Nephron progenitor cell (in vitro differentiated cells): Measurements from ENCODE around the gene CAPN14.
A peak's percentile ranks its signal among the peaks of the same experiment; 100 is the strongest.

Experiments used
- DNase-seq: peaks from one replicate; pipeline ENCODE4 v3.0.0; 2021
- H3K27ac Mint-ChIP-seq: 2 replicates; pipeline ENCODE4 v1.8.0; 2021; ENCODE audit warnings: mild to moderate bottlenecking, moderate library complexity, mixed read lengths
- H3K27me3 Mint-ChIP-seq: 2 replicates; pipeline ENCODE4 v1.8.0; 2021; ENCODE audit warnings: mild to moderate bottlenecking, low read depth, mixed read lengths; ENCODE audit not compliant: poor library complexity
- H3K36me3 Mint-ChIP-seq: 2 replicates; pipeline ENCODE4 v1.8.0; 2021; ENCODE audit warnings: low read depth, mixed read lengths
- H3K4me1 Mint-ChIP-seq: 2 replicates; pipeline ENCODE4 v1.8.0; 2021; ENCODE audit warnings: mixed read lengths
- H3K4me3 Mint-ChIP-seq: 2 replicates; pipeline ENCODE4 v1.8.0; 2021; ENCODE audit warnings: mild to moderate bottlenecking, moderate library complexity, mixed read lengths
- H3K9me3 Mint-ChIP-seq: 2 replicates; pipeline ENCODE4 v1.8.0; 2021; ENCODE audit warnings: mild to moderate bottlenecking, moderate library complexity, mixed read lengths
- CTCF ChIP-seq: fragments of 200-600 bp; sonication (generic); IDR thresholded peaks from 2 replicates; pipeline ENCODE4 v1.5.0; 2021; ENCODE audit warnings: antibody characterized with exemption

Gene CAPN14

DNA sequence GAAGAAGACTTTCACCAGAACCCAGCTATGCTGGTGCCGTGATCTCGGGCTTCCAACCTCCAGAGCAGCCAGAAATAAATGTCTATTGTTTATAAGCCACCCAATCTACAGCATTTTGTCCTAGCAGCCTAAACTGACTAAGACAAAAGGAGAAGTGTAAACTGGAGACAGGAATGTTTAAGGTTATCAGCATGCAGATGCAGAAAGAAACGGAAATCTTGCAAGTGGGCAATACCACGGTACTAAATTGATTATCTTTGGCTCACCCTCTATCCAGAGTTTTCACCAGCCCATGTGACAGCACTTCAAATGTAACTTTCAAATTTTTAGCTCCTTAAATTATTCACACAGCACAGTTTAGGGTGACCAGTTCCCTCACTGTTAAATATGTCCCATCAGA, 5.7 kb upstream of the CAPN14 start:
- DNase-seq: no peak
- no peaks in the 10 kb centered on the region for H3K36me3 Mint-ChIP-seq
- TF ChIP-seq CTCF: no peak
- peaks cover 37% of the 10 kb centered on the region for H3K27me3 Mint-ChIP-seq
- no peak overlapping the region for H3K27ac Mint-ChIP-seq
- peaks cover 21% of the 10 kb centered on the region for H3K4me1 Mint-ChIP-seq
- H3K4me3 Mint-ChIP-seq: no peak overlapping the region
- H3K9me3 Mint-ChIP-seq: no peaks in the 10 kb centered on the region

GRCh38 chr2:31222071-31222470, 4.8 kb upstream of the CAPN14 start:
- Mint-ChIP-seq H3K9me3 (no peaks in the 10 kb centered on the region), H3K27ac (no peak overlapping the region), H3K36me3 (no peaks in the 10 kb centered on the region), H3K4me1 (peaks cover 27% of the 10 kb centered on the region), H3K27me3 (peaks cover 29% of the 10 kb centered on the region), H3K4me3 (no peak overlapping the region)
- DNase-seq: no peak
- no peak for TF ChIP-seq CTCF

GRCh38 chr2:31221544-31221943, 4.2 kb upstream of the CAPN14 start:
- no peak overlapping the region for H3K4me3 Mint-ChIP-seq
- H3K27me3 Mint-ChIP-seq: peaks cover 26% of the 10 kb centered on the region
- TF ChIP-seq CTCF: no peak
- no peaks in the 10 kb centered on the region for H3K9me3 Mint-ChIP-seq
- no peaks in the 10 kb centered on the region for H3K36me3 Mint-ChIP-seq
- peaks cover 27% of the 10 kb centered on the region for H3K4me1 Mint-ChIP-seq
- no peak overlapping the region for H3K27ac Mint-ChIP-seq
- DNase-seq: no peak

DNA sequence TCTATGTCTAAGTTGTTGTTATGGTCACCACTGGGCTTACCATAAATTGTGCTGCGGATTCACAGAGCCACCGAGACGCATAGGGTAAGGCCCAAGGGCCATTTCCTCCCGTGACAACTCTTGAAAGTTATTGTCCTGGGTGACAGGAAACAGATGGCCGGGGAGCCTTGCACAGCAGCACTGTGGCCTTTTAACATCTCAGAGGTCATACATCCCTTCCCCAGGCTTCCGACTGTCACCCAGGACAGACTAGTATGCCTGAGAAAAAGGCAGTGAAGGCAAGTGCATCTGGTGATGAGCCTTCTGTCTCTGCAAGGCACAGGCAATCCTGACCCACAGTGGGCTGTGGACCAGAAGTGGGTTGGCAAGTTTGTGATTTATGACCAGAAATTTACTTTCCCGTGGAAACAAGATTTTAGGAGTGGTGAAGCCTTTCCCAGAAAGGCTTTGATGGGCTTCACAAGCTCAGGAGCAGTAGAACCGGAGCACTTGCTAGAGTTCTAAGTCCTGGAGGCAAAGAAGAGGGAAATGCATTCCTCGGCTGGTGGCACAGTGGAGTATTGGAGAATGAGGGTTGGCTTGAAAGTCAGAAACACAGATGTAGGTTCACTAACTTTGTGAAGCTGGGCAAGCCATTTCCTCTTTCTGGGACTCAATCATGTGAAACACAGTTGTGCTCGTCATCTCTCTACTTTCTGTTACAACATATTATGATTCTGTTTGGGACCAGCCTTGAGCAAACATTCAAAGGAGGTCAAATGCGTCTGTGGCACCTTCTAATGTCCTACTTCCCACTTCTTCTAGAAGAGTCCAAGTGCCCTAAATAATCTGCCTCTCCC, 2.0 kb upstream of the CAPN14 start:
- Mint-ChIP-seq H3K36me3 (no peaks in the 10 kb centered on the region), H3K4me1 (peaks cover 37% of the 10 kb centered on the region), H3K27ac (peak overlapping the region; percentile 33), H3K9me3 (no peaks in the 10 kb centered on the region), H3K27me3 (peaks cover 24% of the 10 kb centered on the region), H3K4me3 (no peak overlapping the region)
- no peak for TF ChIP-seq CTCF
- DNase-seq: no peak

GRCh38 chr2:31216734-31217133, 581 bp downstream of the CAPN14 start:
- Mint-ChIP-seq H3K4me3 (no peak overlapping the region), H3K27me3 (peaks cover 17% of the 10 kb centered on the region), H3K4me1 (peaks cover 37% of the 10 kb centered on the region), H3K9me3 (no peaks in the 10 kb centered on the region), H3K36me3 (no peaks in the 10 kb centered on the region), H3K27ac (no peak overlapping the region)
- no peak for DNase-seq
- TF ChIP-seq CTCF: no peak

- H3K27ac Mint-ChIP-seq: no peak overlapping the region
- H3K4me3 Mint-ChIP-seq: no peak overlapping the region
- H3K36me3 Mint-ChIP-seq: no peaks in the 10 kb centered on the region
- no peaks in the 10 kb centered on the region for H3K9me3 Mint-ChIP-seq
- H3K27me3 Mint-ChIP-seq: peaks cover 12% of the 10 kb centered on the region
- no peak for DNase-seq
- TF ChIP-seq CTCF: no peak
- H3K4me1 Mint-ChIP-seq: peaks cover 31% of the 10 kb centered on the region
Measured at GRCh38 chr2:31214444-31214915, 2.8 kb downstream of the CAPN14 start.
